HG02588 (cell line): ENCODE measurements around the gene RLIM.

Experiments used
- ATAC-seq: cut with Tn5 transposase; IDR thresholded peaks from one replicate; pipeline ENCODE4 v1.9.1; 2021; ENCODE audit warnings: mild to moderate bottlenecking, moderate library complexity; ENCODE audit not compliant: unreplicated experiment

Gene RLIM

DNA sequence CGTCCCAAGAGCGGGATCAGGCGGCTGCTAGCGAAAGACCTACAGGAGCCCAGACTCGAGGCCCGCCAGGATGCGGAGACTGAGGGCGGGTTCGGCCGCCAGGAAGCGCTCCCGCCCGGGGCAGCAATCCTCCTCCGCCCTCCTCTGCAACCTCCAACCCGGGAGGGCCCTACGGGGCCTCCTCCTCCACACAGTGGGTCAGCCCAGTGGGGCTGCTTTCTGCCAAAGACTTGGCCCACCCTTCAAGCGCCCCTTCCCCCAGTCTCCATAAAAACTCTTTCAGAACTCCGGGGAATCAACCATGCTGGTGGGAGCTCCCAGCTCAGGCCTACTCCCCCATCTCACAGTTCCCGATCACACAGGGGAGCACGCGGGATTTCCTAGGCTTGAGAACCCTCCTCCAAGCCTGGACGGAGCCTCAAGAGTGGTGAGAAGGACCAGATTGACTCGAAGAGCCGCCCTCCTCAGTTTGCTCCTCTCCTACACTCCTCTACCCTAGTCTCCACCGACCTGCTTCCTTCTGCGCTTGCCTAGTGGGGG, 77.5 kb downstream of the RLIM start:
- ATAC-seq, result peak; percentile 23

DNA sequence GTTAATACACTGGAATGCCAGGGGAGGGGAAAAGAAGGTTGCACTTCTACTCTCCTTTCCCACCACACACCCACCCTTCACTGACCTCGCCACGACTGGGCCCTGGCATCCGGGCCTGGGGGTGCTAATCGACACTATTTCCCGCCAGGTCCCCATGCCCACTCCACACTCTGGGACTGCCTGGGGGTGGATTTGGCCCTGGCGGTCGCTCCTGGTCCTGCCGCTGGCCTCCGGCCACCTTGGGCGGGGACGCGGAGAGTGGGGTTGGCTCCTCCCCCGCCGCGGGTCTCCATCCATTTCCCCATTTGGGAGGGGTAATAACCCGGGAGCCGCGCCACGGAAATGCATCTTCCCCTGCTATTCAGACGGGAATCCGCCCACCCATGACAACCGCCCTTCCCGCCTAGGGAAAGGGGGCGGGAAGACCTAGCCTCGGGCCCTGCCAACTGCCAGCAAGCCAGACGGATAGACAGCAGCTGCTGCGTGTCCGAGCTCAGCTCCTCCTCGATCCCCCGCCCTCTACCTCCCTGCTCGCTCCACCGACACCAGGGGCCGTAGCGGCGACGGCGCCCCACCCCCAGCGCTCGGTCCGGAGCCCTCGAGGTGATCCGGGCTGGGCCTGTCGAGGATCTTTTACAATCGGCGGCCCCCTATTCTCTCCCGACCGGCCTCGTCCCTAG, 78.1 kb downstream of the RLIM start:
- peak; percentile 56 for ATAC-seq

DNA sequence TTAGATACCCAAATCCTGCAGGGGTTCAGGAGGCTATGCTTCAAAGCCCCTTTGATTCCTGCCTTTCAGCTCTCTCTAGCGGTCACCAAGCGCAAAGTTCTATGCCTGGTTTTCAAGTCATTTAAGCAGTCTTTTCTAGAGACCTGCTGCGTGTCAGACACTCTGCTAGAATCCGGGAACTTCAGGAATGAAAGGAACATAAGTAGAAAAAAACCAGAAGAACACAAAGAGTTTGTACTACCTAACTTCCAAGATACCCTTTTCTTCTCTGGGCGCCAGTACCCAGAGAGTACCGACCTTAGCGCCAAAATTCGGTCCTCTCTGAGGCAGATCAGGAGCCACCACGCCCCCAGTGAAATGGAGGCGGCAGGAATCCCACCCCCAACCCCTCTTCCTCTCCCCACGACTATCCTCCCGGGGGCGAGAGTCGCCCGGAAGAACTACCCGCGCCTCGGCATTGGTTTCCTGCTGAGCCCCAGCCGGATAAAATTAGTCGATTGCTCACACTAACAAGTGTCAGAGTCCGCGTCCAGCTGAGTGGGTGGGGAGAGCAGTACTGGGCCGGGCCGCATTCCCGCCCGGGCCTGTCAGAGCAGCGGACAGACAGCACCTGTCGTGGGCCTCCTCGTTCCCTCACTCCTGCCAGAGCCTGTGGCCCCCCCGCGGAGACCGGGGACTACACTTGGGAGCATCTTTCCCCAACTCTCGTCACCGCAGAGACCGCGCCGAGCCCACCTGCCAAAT, 78.8 kb downstream of the RLIM start:
- ATAC-seq, result no peak
